ENCODE results near the gene OR6C4.

DNA sequence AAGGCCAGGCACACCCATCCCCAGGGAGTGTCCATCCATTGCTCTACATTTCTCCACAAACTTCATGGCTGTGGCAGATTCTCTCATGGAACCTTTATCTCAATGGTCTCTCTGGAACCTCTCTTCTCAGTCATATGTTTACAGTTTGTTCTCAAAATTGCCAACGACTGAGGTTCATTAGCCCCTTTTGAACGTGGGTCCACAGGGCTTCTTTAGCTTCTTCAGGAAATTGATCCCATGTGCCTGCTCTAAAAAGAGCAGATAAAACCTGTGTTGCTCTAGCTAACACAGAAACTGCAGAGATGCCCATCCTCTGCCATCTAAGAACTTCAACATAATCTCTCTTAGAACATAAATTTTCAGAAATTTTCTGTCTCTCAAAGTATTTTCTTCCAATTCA lies at the start of gene OR6C4:
- TF ChIP-seq, protein P1, sequence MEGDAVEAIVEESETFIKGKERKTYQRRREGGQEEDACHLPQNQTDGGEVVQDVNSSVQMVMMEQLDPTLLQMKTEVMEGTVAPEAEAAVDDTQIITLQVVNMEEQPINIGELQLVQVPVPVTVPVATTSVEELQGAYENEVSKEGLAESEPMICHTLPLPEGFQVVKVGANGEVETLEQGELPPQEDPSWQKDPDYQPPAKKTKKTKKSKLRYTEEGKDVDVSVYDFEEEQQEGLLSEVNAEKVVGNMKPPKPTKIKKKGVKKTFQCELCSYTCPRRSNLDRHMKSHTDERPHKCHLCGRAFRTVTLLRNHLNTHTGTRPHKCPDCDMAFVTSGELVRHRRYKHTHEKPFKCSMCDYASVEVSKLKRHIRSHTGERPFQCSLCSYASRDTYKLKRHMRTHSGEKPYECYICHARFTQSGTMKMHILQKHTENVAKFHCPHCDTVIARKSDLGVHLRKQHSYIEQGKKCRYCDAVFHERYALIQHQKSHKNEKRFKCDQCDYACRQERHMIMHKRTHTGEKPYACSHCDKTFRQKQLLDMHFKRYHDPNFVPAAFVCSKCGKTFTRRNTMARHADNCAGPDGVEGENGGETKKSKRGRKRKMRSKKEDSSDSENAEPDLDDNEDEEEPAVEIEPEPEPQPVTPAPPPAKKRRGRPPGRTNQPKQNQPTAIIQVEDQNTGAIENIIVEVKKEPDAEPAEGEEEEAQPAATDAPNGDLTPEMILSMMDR (IDR thresholded peaks at IDR 0.05): no peak
- TF ChIP-seq POLR2AphosphoS5 (IDR thresholded peaks at IDR 0.05; ENCODE audit: insufficient read depth in 1 of 2, low read depth in 1 of 2) (no peak), POLR2A (IDR thresholded peaks at IDR 0.05) (no peak)
